ENCODE data around the gene SMAD4.
A peak's percentile ranks its signal among the peaks of the same experiment; 100 is the strongest.

SMAD4 gene

GRCh38 chr18:51048190-51048589, 18.2 kb downstream of the SMAD4 start:
- DNase-seq (ENCODE audit: low spot score) = no peak
- in situ Hi-C loops (cut with MboI; ENCODE audit: low pct_unique_long_range_greater_than_20kb, low sequenced_read_pairs, unreplicated experiment) = loop anchor here (25.0 kb wide), 1 partner anchor 211 kb away; no protein-coding TSS in a partner anchor
- TF ChIP-seq, protein P1, sequence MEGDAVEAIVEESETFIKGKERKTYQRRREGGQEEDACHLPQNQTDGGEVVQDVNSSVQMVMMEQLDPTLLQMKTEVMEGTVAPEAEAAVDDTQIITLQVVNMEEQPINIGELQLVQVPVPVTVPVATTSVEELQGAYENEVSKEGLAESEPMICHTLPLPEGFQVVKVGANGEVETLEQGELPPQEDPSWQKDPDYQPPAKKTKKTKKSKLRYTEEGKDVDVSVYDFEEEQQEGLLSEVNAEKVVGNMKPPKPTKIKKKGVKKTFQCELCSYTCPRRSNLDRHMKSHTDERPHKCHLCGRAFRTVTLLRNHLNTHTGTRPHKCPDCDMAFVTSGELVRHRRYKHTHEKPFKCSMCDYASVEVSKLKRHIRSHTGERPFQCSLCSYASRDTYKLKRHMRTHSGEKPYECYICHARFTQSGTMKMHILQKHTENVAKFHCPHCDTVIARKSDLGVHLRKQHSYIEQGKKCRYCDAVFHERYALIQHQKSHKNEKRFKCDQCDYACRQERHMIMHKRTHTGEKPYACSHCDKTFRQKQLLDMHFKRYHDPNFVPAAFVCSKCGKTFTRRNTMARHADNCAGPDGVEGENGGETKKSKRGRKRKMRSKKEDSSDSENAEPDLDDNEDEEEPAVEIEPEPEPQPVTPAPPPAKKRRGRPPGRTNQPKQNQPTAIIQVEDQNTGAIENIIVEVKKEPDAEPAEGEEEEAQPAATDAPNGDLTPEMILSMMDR (IDR thresholded peaks at IDR 0.05; ENCODE audit: extremely low read depth, insufficient read depth, missing control alignments) = no peak

GRCh38 chr18:51049137-51049536, 19.1 kb downstream of the SMAD4 start:
- in situ Hi-C loops (cut with MboI; ENCODE audit: low pct_unique_long_range_greater_than_20kb, low sequenced_read_pairs, unreplicated experiment) = loop anchor here (25.0 kb wide), 1 partner anchor 212 kb away; no protein-coding TSS in a partner anchor
- TF ChIP-seq, protein P1 (IDR thresholded peaks at IDR 0.05; ENCODE audit: extremely low read depth, insufficient read depth, missing control alignments) = no peak
- DNase-seq (ENCODE audit: low spot score) = no peak

DNA sequence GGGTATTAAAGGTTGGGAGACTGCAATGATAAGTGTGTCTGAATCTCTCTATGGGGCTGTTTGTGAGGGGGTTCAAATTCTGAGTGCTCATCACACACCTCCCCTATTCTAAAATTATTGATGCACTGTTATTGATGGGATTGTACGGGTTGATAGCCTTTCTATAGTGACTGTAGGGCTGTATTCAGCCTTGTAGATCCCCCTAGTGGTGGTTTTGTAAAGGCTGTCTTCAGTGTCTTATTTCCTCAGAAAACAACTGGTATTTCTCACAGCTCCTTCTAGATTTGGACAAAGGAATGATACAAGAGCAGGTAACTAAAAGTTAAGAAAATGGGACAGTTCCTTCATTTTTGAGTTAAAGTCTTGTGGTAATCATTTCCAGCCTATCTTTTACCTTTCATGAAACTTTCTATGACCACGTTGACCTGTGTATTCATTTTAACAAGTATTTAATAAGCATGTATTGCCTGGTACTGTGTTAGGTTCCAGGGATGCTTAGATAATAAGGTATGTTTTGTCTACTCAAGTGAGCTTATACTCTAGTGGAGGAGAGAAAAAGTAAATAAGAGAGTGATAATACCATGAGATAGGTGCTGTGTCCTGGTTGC, 21.2 kb downstream of the SMAD4 start:
- TF ChIP-seq, protein P1 (IDR thresholded peaks at IDR 0.05; ENCODE audit: extremely low read depth, insufficient read depth, missing control alignments) = peak; percentile 78
- peak; percentile 30 for DNase-seq (ENCODE audit: low spot score)
- in situ Hi-C loops (cut with MboI; ENCODE audit: low pct_unique_long_range_greater_than_20kb, low sequenced_read_pairs, unreplicated experiment) = no loop called here

GRCh38 chr18:51053814-51054213, 23.8 kb downstream of the SMAD4 start:
- no peak for DNase-seq (ENCODE audit: low spot score)
- in situ Hi-C loops (cut with MboI; ENCODE audit: low pct_unique_long_range_greater_than_20kb, low sequenced_read_pairs, unreplicated experiment) = no loop called here
- TF ChIP-seq, protein P1 (IDR thresholded peaks at IDR 0.05; ENCODE audit: extremely low read depth, insufficient read depth, missing control alignments) = no peak

GRCh38 chr18:51054764-51055163, 24.8 kb downstream of the SMAD4 start:
- TF ChIP-seq, protein P1 (IDR thresholded peaks at IDR 0.05; ENCODE audit: extremely low read depth, insufficient read depth, missing control alignments) = no peak
- in situ Hi-C loops (cut with MboI; ENCODE audit: low pct_unique_long_range_greater_than_20kb, low sequenced_read_pairs, unreplicated experiment) = no loop called here
- DNase-seq (ENCODE audit: low spot score) = no peak

GRCh38 chr18:51059969-51060368, 30.0 kb downstream of the SMAD4 start:
- DNase-seq (ENCODE audit: low spot score) = no peak
- in situ Hi-C loops (cut with MboI; ENCODE audit: low pct_unique_long_range_greater_than_20kb, low sequenced_read_pairs, unreplicated experiment) = no loop called here
- TF ChIP-seq, protein P1 (IDR thresholded peaks at IDR 0.05; ENCODE audit: extremely low read depth, insufficient read depth, missing control alignments) = no peak
